Tibial artery (tissue), 4 donors: ENCODE results near the gene CYB5R4.

Source experiments
- DNase-seq, 2 donors: peaks; one replicate each; pipeline ENCODE4 v3.0.0-alpha.2; 2019
- H3K27ac ChIP-seq, 2 donors: fragments of 200-600 bp; sonication (generic) in 1 of 2; 1 replicate in 1 of 2; 2 replicates in 1 of 2; pipeline ENCODE4 v1.5.1; 2018 to 2019; ENCODE audit warnings: mild to moderate bottlenecking in 1 of 2
- H3K27me3 ChIP-seq, 2 donors: fragments of 200-600 bp; sonication (generic) in 1 of 2; one replicate each; pipeline versions ENCODE4 v1.5.1 to v1.6.0; 2016 to 2019
- H3K36me3 ChIP-seq, 3 donors: fragments of 200-600 bp; sonication (generic) in 2 of 3; one replicate each; pipeline ENCODE4 v1.5.1; 2016 to 2019; ENCODE audit warnings: mild to moderate bottlenecking in 2 of 3
- H3K4me1 ChIP-seq, 4 donors: fragments of 200-600 bp; sonication (generic) in 2 of 4; 1 replicate in 3 of 4; 2 replicates in 1 of 4; pipeline ENCODE4 v1.5.1; 2016 to 2019
- H3K4me3 ChIP-seq, 2 donors: fragments of 200-600 bp; sonication (generic) in 1 of 2; 1 replicate in 1 of 2; 2 replicates in 1 of 2; pipeline ENCODE4 v1.5.1; 2018 to 2019; ENCODE audit warnings: mild to moderate bottlenecking in 2 of 2
- H3K9me3 ChIP-seq, 3 donors: fragments of 200-600 bp; sonication (generic) in 1 of 3; one replicate each; pipeline ENCODE4 v1.5.1; 2016 to 2019
- CTCF ChIP-seq, 2 experiments: fragments of 200-600 bp in 1 of 2; fragments of 450-650 bp in 1 of 2; IDR thresholded peaks; one replicate each; pipeline ENCODE4 v1.5.1; 2017 to 2019; ENCODE audit warnings: antibody characterized with exemption in 2 of 2, mild to moderate bottlenecking in 1 of 2, moderate library complexity in 1 of 2
- intact Hi-C: fragments of 100-400 bp; cut with DNase I; formaldehyde crosslinking; loops from one replicate; pipeline ENCODE4 v1.15.0; 2023; ENCODE audit warnings: low total_unique reads

CYB5R4 gene

DNA sequence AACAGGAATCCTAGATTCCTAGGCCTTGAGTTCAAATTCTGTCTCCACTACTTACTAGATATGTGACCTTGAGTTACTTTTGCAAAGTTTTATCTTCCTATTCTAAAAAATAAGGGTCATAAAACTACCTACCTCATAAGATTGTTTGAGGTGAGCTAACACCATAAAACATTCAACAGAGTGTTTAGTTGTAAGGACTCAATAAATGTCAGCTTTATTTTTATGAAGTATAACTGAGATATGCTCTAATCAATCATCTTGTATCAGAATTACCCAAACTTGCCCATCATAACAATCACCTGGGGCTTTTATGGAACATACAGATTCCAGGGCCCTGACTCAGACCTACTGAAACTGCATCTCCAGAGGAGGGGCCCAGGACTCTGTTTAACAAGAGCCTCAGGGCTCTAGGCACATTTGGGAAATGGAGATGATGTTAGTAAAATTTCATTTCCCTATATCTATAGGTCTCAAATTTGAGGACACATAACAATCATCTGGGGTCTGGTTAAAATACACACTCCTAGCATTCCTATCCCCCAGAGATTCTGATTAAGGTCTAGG, 138.6 kb downstream of the CYB5R4 start:
- H3K4me3 ChIP-seq: no peak overlapping the region
- no peaks in the 10 kb centered on the region for H3K4me1 ChIP-seq
- no peaks in the 10 kb centered on the region for H3K27me3 ChIP-seq
- no peak for DNase-seq
- intact Hi-C loops: no loop called here
- H3K36me3 ChIP-seq: no peaks in the 10 kb centered on the region
- TF ChIP-seq CTCF (IDR thresholded peaks at IDR 0.05): no peak
- H3K27ac ChIP-seq: no peak overlapping the region
- H3K9me3 ChIP-seq: no peaks in the 10 kb centered on the region

DNA sequence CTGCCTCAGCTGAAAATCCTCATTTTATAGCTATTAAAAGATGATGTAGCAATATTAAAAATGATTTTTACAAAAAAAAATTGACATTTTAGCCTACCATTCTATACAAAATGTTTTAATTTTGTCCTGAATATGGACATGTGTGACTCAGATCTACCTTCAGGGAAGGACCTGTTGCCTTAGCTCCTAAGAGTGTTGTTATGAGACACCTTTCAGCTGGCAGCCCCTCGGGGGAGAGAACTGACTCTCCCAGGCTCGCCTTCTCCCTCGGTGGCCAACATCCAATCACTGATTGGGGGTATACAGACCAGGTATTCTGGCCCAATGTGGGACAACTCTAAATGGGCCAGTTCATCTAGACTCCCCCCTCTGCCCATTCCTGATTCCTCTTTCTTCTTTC, 141.6 kb downstream of the CYB5R4 start:
- no peak overlapping the region for H3K4me3 ChIP-seq
- no peaks in the 10 kb centered on the region for H3K9me3 ChIP-seq
- no peaks in the 10 kb centered on the region for H3K27me3 ChIP-seq
- no peak overlapping the region for H3K27ac ChIP-seq
- TF ChIP-seq CTCF (IDR thresholded peaks at IDR 0.05): no peak
- no peaks in the 10 kb centered on the region for H3K4me1 ChIP-seq
- DNase-seq: no peak
- no peaks in the 10 kb centered on the region for H3K36me3 ChIP-seq
- intact Hi-C loops: no loop called here

- Histone ChIP-seq H3K9me3 (no peaks in the 10 kb centered on the region), H3K27ac (no peak overlapping the region), H3K4me1 (no peaks in the 10 kb centered on the region), H3K4me3 (no peak overlapping the region), H3K27me3 (no peaks in the 10 kb centered on the region), H3K36me3 (no peaks in the 10 kb centered on the region)
- intact Hi-C loops: no loop called here
- no peak for TF ChIP-seq CTCF (IDR thresholded peaks at IDR 0.05)
- DNase-seq: no peak
These were observed 142.7 kb downstream of the CYB5R4 start for GRCh38 chr6:84002226-84002625.

GRCh38 chr6:84003131-84003530, 143.6 kb downstream of the CYB5R4 start:
- H3K36me3 ChIP-seq: no peaks in the 10 kb centered on the region

GRCh38 chr6:84003654-84004053, 144.2 kb downstream of the CYB5R4 start:
- Histone ChIP-seq H3K27me3 (no peaks in the 10 kb centered on the region), H3K4me1 (no peaks in the 10 kb centered on the region), H3K4me3 (no peak overlapping the region), H3K36me3 (no peaks in the 10 kb centered on the region), H3K27ac (no peak overlapping the region), H3K9me3 (no peaks in the 10 kb centered on the region)
- no peak for DNase-seq
- no peak for TF ChIP-seq CTCF (IDR thresholded peaks at IDR 0.05)
- intact Hi-C loops: no loop called here

More at GRCh38 chr6:84003131-84003530, 143.6 kb downstream of the CYB5R4 start:
- Histone ChIP-seq H3K9me3 (no peaks in the 10 kb centered on the region), H3K4me3 (no peak overlapping the region), H3K4me1 (no peaks in the 10 kb centered on the region), H3K27me3 (no peaks in the 10 kb centered on the region), H3K27ac (no peak overlapping the region)
- DNase-seq: no peak
- intact Hi-C loops: no loop called here
- TF ChIP-seq CTCF (IDR thresholded peaks at IDR 0.05): no peak

DNA sequence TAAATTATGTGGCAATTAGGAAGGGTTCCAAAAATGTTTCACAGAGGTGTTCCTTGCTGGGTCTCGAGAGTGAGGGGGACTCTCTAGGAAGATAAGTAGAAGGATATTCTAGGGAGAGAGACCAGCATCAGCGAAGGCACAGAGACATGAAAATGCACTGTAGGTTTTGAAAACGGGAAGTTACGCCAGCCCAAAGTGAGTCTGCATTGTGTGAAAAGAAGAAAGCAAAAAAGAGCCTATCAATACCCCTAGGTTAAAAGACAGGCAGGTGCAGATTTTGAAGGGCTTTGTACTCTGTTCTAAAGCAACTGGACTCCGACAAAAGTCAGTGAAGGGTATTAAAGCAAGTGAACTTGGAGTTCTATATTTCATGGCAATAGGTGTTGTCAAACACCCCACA, 148.4 kb downstream of the CYB5R4 start:
- Histone ChIP-seq H3K36me3 (no peaks in the 10 kb centered on the region), H3K4me3 (no peak overlapping the region), H3K4me1 (peaks cover 0 to 5% (median 0%) of the 10 kb centered on the region in 4 donors), H3K27ac (no peak overlapping the region), H3K9me3 (no peaks in the 10 kb centered on the region), H3K27me3 (no peaks in the 10 kb centered on the region)
- no peak for TF ChIP-seq CTCF (IDR thresholded peaks at IDR 0.05)
- intact Hi-C loops: no loop called here
- no peak for DNase-seq
